Mammary microvascular endothelial cell (primary cell): Measurements from ENCODE around the gene FCMR. TPM values are rescaled to one million over a fixed set of nuclear protein-coding genes. Genes with fewer than 3 reads are reported as not detected.

Experiments used
- total RNA-seq: library from RNA; depleted of rRNA; stranded (reverse); fragments of >200 nt; gene quantifications from 2 replicates; pipeline ENCODE4 v1.2.3, GENCODE V29; 2015

The FCMR gene
- 0.13 TPM in 1 of 2 replicates, not detected in the other for total RNA-seq

GRCh38 chr1:206921772-206922265 lies at the start of gene FCMR:
Gene FCMR (minus strand): TSS chr1:206921941. CDS start chr1:206921854, 87 bp downstream.

GRCh38 chr1:206970446-206970845 lies 48.7 kb upstream of the FCMR start, which contains the start of gene FCAMR:
Gene FCAMR (minus strand): TSS chr1:206970460. CDS start chr1:206970125, 335 bp downstream.

DNA sequence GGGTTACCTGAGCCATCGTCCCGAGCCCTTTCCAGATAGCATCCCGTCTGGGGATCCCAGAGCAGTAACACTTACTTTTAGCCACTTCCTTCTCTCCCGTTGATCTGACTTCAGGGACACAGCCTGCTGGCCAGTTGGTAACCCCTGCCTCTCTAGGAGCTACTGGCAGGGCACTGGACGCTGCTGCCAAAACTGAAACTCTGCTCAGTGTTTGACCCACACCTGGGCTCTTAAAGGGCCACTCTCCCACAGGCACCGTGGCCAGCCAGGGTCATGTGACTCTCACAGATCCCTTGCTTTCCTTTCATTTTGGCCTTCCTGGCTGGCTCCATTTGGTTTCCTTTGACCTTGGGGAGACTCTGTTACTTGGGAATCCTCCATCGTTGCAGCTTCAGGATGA lies 24.5 kb upstream of the FCMR start, which contains the start of gene PIGR:
Gene PIGR, minus strand, starts transcription at position 206 of the 400 bp plus-strand sequence. CDS start 5,935 bp downstream, outside the sequence.

DNA sequence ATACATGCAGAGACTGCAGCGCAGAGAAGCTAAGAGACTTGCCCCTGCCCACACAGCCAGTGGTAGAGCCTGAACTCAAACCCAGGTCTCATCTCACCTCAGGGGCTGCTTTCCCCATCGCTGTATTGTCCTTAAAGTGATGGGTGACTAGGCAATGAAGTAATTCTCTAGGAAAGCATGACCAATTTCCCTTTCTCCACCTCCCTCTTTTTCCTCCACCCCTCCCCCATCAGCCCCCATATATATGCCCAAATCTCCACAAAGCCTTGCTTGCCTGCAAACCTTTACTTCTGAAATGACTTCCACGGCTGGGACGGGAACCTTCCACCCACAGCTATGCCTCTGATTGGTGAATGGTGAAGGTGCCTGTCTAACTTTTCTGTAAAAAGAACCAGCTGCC lies 24.6 kb downstream of the FCMR start, which contains the start of gene IL24:
Gene IL24, plus strand, starts transcription at position 269 of the 400 bp plus-strand sequence. CDS start 390 bp downstream, outside the sequence.

GRCh38 chr1:206864939-206865671 lies 56.6 kb downstream of the FCMR start, which contains the start of gene IL20:
Gene IL20 (plus strand): TSS chr1:206865623. CDS start chr1:206865853, 230 bp downstream.

Other genes starting within 250 kb of the FCMR start
- 41.6 and 47.4 TPM in 2 replicates for gene MAPKAPK2, start 237.0 kb downstream of the FCMR start, total RNA-seq
- not detected in 2 replicates for gene IL19, start 151.2 kb downstream of the FCMR start, total RNA-seq
- gene IL10, start 149.4 kb downstream of the FCMR start, total RNA-seq: not detected in 2 replicates
- not detected in 2 replicates for gene IL20, start 56.3 kb downstream of the FCMR start, total RNA-seq
- not detected in 2 replicates for gene IL24, start 24.5 kb downstream of the FCMR start, total RNA-seq
- gene PIGR, start 24.5 kb upstream of the FCMR start, total RNA-seq: not detected in 2 replicates
- gene FCAMR, start 48.5 kb upstream of the FCMR start, total RNA-seq: not detected in 2 replicates
- 0.07 TPM in 1 of 2 replicates, not detected in the other for gene C1orf116, start 110.8 kb upstream of the FCMR start, total RNA-seq
- 4.2 and 5.3 TPM in 2 replicates for gene YOD1, start 129.3 kb upstream of the FCMR start, total RNA-seq
- gene PFKFB2, start 131.3 kb upstream of the FCMR start, total RNA-seq: 0.74 and 1.8 TPM in 2 replicates
- 1.2 TPM in 1 of 2 replicates, not detected in the other for gene C4BPB, start 166.9 kb upstream of the FCMR start, total RNA-seq
- not detected in 2 replicates for gene C4BPA, start 182.3 kb upstream of the FCMR start, total RNA-seq